HG03354 (cell line): Measurements from ENCODE around the gene TMEM190.
A peak's percentile ranks its signal among the peaks of the same experiment; 100 is the strongest.
"Not testable (repeated sequence)": the region's sequence is repeated elsewhere in the genome, so short reads cannot be mapped to it uniquely, and the experiment has no call there.

Experiments
- ATAC-seq: cut with Tn5 transposase; IDR thresholded peaks from one replicate; pipeline ENCODE4 v1.9.1; 2021; ENCODE audit warnings: mild to moderate bottlenecking; ENCODE audit not compliant: unreplicated experiment, poor library complexity, severe bottlenecking

TMEM190 gene

DNA sequence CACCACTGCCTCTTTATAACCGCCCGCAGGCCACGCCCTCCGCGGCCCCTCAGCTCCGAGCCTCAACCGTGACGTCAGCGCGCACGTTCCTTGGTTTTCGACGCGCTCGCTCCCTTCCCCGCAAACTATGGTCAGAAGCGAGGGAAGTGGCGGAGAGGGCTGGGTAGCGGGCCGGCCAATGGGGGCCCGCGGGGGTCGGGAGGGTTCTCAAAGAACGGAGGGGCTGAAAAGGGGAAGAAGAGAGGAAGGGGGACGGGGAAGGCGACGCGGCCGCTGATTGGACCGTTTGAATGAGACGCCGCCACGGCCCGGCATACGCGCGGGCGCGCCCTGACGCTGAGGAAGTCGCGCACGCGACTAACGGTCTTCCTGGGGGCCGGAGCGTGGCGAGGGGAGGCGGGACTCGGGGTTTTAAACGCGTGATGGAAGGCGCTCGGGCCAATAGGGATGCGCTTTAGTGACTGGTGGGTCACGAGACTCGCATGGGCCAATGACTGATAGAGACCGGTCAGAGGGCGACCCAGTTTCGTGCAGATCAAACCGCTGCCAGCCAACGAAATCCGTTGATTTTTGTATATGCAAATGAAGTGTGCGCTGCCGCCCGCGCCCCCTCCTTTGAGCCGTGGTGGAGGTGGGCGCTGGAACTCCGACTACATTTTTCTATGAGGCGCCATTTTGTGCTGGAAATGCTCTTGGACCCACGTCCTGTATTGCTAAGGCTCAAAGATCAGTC, 31.3 kb downstream of the TMEM190 start:
- ATAC-seq, result peak; percentile 90

DNA sequence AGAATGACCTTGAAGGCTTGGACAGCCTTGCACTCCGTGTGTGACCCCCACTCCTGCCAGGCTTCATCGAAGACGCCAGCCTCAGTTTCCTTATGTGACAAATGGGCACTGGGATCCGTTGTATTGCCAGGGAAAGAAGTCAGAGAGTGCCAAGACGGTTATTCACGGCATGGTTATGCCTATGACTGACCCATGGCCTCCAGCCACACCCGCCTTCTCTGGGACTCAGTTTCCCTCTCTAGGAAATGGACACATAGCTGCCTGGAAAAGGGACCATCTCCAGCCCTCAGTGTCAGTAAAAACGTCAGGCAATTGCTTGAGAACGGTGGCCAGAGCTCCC, 31.9 kb downstream of the TMEM190 start:
- ATAC-seq, result no peak

DNA sequence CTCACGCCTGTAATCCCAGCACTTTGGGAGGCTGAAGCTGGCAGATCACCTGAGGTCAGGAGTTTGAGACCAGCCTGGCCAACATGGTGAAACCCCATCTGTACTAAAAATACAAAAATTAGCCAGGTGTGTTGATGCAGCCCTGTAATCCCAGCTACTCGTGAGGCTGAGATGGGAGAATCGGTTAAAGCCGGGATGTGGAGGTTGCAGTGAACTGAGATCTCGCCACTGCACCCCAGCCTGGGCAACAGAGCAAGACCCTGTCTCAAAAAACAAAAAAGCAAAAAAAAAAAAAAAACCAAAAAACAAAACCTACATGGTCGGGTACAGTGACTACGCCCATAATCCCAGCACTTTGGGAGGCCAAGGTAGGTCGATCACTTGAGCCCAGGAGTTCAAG, 32.6 kb downstream of the TMEM190 start:
- not testable (repeated sequence) for ATAC-seq

DNA sequence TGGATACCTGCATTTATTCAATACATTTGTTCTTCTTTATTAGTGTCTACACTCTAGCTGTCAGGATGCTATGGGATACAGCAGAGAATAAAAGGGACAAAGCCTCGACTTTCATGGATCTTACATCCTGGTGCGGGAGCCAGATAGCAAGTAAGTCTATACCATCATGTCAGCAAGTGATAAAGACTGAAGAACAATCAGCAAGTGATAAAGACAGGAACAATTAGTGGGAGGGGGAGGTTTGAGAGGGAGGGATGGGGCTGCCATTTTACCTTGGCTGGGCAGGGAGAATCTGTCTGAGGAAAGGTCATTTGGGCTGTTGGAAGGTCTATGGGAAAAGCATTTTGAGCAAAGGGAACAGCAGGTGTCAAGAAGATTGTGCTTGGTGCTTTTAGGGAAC, 33.5 kb downstream of the TMEM190 start:
- ATAC-seq, result no peak

DNA sequence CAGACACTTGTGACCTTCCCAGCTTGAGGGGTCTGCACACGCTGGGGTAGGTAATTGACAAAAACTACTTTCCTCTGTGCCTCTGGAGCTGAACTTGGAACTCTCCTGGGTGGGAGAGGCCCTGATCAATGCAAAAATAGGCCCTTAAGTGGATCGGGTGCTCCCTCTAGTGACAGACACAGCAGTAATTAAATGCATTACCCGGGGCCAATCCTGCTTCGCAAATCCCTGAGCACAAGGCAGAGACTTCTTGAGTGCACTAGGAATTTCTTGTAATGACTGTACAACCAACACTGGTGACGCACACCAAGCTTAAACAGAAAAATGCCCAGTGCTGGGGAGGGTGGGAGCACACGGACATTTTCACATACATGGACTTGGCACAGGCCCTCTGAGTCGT, 41.6 kb downstream of the TMEM190 start:
- ATAC-seq, result no peak

DNA sequence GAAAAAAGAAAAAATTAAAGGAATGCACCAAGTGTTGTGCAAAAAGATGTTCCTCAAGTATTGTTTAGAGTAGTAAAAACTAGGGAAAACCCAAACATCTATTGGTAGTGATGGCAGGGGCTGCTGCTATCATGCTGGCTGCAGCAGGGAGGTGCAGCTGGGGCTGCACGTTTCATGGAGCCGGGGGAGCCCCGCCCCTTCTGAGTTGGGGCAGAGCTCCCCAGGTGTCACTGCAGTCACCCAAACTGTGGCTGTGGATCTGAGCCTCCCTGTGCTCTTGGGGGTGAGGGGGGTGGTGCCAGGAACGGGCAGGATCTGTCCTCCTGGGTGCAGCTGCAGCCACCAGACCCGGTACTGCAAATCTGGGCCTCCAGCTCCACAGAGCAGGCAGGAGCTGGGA, 42.5 kb downstream of the TMEM190 start:
- ATAC-seq, result no peak

DNA sequence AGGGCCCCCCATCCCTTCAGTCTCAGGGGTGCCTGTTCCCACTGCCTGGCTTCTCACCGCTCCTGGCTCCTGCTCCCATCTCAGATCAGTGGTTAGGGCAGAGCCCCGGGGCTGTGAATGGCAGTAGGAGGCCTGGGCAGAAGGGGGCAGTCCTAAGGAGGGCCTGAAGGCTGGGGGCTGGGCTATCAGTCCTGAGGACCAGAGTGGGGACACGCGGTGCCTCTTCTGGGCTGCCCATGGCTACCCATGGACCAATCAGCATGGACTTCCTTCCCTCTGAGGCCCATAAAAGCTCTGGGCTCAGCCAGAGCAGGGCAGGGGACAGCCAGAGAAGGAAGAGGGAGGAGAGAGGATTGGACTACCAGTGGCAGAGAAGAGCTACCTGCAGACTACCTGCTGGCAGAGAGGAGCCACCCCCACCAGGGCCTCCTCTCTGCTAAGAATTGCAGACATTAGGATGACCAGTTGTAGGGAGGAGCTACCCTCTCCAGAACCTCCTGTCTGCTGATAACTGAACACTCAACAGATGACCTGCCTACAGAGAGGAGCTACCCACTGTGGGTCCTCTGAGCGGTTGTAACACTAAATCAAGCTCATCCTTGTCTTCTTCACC, 43.1 kb downstream of the TMEM190 start:
- no peak for ATAC-seq

DNA sequence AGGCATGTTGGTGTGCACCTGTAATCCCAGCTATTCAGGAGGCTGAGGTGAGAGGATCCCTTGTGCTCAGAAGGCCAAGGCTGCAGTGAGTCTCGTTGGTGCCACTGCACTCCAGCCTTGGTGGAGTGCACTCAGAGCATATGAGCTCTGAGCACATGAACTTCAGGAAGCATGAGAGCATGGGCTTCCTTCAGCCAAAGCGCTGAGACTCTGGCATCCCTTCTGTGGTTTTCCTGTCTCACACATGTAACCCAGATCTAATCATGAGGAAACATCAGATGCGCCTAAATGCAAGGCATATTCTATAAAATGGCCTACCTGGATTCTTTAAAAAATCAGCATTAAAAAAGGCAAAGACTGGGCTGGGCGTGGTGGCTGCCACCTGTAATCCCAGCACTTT, 44.7 kb downstream of the TMEM190 start:
- ATAC-seq, result not testable (repeated sequence)

DNA sequence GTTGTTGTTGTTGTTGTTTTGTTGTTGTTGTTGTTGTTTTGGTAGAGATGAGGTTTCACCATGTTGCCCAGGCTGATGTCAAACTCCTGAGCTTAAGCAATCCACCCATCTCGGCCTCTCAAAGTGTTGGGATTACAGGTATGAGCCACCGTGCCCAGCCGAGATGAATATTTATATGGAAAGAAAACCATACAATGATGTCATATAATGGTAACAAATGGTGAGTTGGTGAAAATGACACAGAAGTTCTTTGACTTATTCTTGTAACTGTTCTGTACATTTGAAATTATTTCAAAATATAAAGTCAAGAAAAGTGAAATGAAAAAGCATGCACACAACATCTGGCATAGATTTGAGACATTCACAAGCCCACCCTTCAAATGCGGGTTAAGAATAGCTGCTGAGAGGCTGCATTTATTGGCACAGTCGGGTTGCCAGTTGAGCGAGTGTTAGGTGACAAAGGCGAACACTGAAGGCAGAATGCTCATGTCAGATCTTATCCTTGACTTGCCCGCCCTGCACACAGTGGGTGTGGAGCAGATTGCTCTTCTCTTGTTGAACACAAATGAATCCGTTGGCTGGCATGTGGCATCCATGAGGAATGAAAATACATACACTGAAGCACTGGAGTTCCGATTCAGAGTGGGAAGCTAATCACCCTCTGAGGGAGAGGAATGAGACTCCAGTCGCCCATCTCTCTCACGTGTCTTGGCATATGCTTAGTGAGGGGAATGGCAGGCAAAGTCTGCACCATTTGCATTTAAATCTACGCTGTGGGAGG, 46.8 kb downstream of the TMEM190 start:
- no peak for ATAC-seq

DNA sequence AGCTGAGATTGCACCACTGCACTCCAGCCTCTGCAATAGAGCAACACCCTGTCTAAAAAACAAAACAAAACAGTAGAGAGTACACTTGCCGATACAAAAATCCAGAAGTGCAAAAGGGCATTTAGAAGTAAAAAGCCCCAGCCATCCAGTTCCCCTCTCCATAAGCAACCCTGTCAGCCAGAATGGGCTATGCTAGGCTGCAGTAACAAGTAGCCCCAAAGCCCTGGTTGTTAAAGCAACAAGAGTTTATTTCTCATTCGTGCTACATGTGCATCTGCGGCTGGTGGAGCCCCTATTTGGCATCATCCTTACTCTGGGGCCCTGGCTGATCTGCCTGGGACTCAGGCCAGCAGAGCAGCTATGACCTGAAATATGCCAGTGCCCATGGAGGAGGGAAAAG, 47.9 kb downstream of the TMEM190 start:
- ATAC-seq, result no peak

DNA sequence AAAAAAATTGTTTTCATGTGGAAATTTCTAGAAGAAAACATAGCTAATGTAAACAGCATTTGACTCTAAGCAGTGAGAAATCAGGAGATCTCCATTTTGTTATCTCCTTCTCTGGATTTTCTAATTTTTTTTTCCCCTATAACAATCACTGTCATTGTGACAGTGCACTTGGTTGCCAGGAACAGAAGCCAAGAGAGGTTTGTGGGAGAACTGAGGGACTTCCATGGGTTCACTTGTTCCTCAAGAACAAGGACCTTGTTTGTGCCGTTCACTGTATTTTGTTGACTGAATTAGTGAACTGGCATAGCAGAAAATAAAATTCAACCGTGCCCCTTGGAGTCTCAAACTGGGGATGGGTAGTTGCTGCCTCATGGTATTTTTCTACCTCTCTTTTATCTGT, 49.4 kb downstream of the TMEM190 start:
- ATAC-seq, result no peak
